K562 (cell line): ENCODE measurements around the gene IRAK2. TPM values are rescaled to one million over a fixed set of nuclear protein-coding genes. Genes with fewer than 3 reads are reported as not detected.

Experiments used
- BCL6 ChIP-seq: fragments of 250-450 bp; sonication (Bioruptor Pico); IDR thresholded peaks from 2 replicates; pipeline ENCODE4 v1.4.0; 2020
- CCAR2 ChIP-seq: fragments of 200-400 bp; formaldehyde crosslinking; IDR thresholded peaks from 2 replicates; pipeline ENCODE4 v1.6.1; 2017; ENCODE audit warnings: mild to moderate bottlenecking, low read depth, low read length
- DMBX1 ChIP-seq: fragments of 250-450 bp; sonication (Bioruptor Pico); IDR thresholded peaks from 2 replicates; pipeline ENCODE4 v1.8.0; 2022; ENCODE audit warnings: inconsistent platforms, mild to moderate bottlenecking, moderate library complexity, borderline replicate concordance
- EP400 ChIP-seq: fragments of 450-650 bp; IDR thresholded peaks from 2 replicates; pipeline ENCODE4 v1.6.1; 2017; ENCODE audit warnings: antibody characterized with exemption, mild to moderate bottlenecking, moderate library complexity
- EZH2 ChIP-seq: IDR thresholded peaks from 2 replicates; pipeline ENCODE4 v1.6.1; 2012; ENCODE audit warnings: low read depth, mild to moderate bottlenecking, inconsistent platforms, low read length, borderline replicate concordance
- ILF3 ChIP-seq: fragments of 450-650 bp; IDR thresholded peaks from 2 replicates; pipeline ENCODE4 v1.6.1; 2018; ENCODE audit warnings: antibody characterized with exemption, mild to moderate bottlenecking, moderate library complexity, borderline replicate concordance
- KAT7 ChIP-seq: sonication (generic); formaldehyde crosslinking; IDR thresholded peaks from 2 replicates; pipeline ENCODE4 v1.8.0; 2022; ENCODE audit warnings: missing genetic modification reagents, mild to moderate bottlenecking, borderline replicate concordance
- TOE1 ChIP-seq, 2 experiments: fragments of 450-650 bp in 1 of 2; sonication (generic) in 1 of 2; formaldehyde crosslinking in 1 of 2; IDR thresholded peaks; 2 replicates each; pipeline versions ENCODE4 v1.7.1 to v1.8.0; 2016 to 2022; ENCODE audit warnings: borderline replicate concordance in 2 of 2, mild to moderate bottlenecking in 2 of 2, antibody characterized with exemption in 1 of 2, inconsistent platforms in 1 of 2, low read depth in 1 of 2, missing genetic modification reagents in 1 of 2, moderate library complexity in 1 of 2
- ZBTB11 ChIP-seq, 3 experiments: fragments of 200-800 bp in 1 of 3; fragments of 250-450 bp in 1 of 3; fragments of 450-650 bp in 1 of 3; sonication (Bioruptor Pico) in 1 of 3; sonication (Bioruptor generic) in 1 of 3; formaldehyde crosslinking in 1 of 3; IDR thresholded peaks; 2 replicates each; pipeline versions ENCODE4 v1.6.1 to v1.8.0; 2016 to 2022; ENCODE audit warnings: mild to moderate bottlenecking in 2 of 3, missing genetic modification characterization in 2 of 3, missing compliant biosample characterization in 1 of 3, moderate library complexity in 1 of 3
- ZBTB17 ChIP-seq: fragments of 450-650 bp; formaldehyde crosslinking; IDR thresholded peaks from 2 replicates; pipeline ENCODE4 v1.4.0; 2020; ENCODE audit warnings: mild to moderate bottlenecking
- ZBTB8A ChIP-seq: fragments of 450-650 bp; IDR thresholded peaks from 2 replicates; pipeline ENCODE4 v1.6.1; 2018; ENCODE audit warnings: mild to moderate bottlenecking, moderate library complexity; ENCODE audit not compliant: partially characterized antibody
- ZNF174 ChIP-seq: fragments of 250-450 bp; sonication (Bioruptor Pico); IDR thresholded peaks from 2 replicates; pipeline ENCODE4 v1.4.0; 2020; ENCODE audit warnings: mild to moderate bottlenecking
- ZNF175 ChIP-seq: fragments of 200-800 bp; sonication (Bioruptor generic); IDR thresholded peaks from 2 replicates; pipeline ENCODE4 v1.6.1; 2016; ENCODE audit warnings: low read depth, mild to moderate bottlenecking, missing genetic modification characterization, missing compliant biosample characterization
- ZNF282 ChIP-seq: sonication (generic); formaldehyde crosslinking; IDR thresholded peaks from 2 replicates; pipeline ENCODE4 v1.8.1; 2023; ENCODE audit warnings: missing genetic modification reagents
- ZNF316 ChIP-seq: fragments of 450-650 bp; IDR thresholded peaks from 2 replicates; pipeline ENCODE4 v1.6.1; 2016
- ZNF436 ChIP-seq: fragments of 250-450, 450-650 bp; sonication (Bioruptor Pico); formaldehyde crosslinking; IDR thresholded peaks from 2 replicates; pipeline ENCODE4 v1.7.0; 2020; ENCODE audit warnings: mild to moderate bottlenecking
- ZNF589 ChIP-seq: fragments of 200-800 bp; sonication (Bioruptor generic); IDR thresholded peaks from 2 replicates; pipeline ENCODE4 v1.6.1; 2016; ENCODE audit warnings: low read depth, missing genetic modification characterization, missing compliant biosample characterization
- ZZZ3 ChIP-seq: fragments of 450-650 bp; IDR thresholded peaks from 2 replicates; pipeline ENCODE4 v1.6.1; 2016; ENCODE audit warnings: antibody characterized with exemption, mild to moderate bottlenecking, moderate library complexity
- polyA plus RNA-seq, 8 experiments: library from polyadenylated mRNA; depleted of rRNA in 4 of 8; stranded (reverse) in 5 of 8; unstranded in 3 of 8; fragments of >200 nt; fragmentation: Nextera tagmentation in 2 of 8; fragmentation: Illumina TruSeq in 1 of 8; extraction: Ambion mirVana in 2 of 8; extraction: Trizol in 1 of 8; gene quantifications; 2 replicates each; pipeline versions ENCODE4 v1.2.1 to v1.2.3, GENCODE V29; 2011 to 2014; ENCODE audit warnings: inconsistent platforms in 1 of 8, missing spikeins in 1 of 8
- total RNA-seq, 7 experiments: library from RNA; depleted of rRNA in 6 of 7; stranded (reverse); fragments of >200 nt in 6 of 7; fragmentation: Illumina TruSeq in 2 of 7; extraction: Trizol in 2 of 7; gene quantifications; 2 replicates each; pipeline versions ENCODE4 v1.2.1 to v1.2.3, GENCODE V29; 2011 to 2021; ENCODE audit warnings: low replicate concordance in 1 of 7
- TF ChIP-seq, protein P1 (sequence below): IDR thresholded peaks from 2 replicates; pipeline ENCODE4 v1.6.1; 2011; ENCODE audit not compliant: insufficient read length; ENCODE audit errors: extremely low read depth
- TF ChIP-seq, protein P2 (sequence below): IDR thresholded peaks from 3 replicates; pipeline ENCODE4 v1.6.1; 2011; ENCODE audit warnings: borderline replicate concordance, mild to moderate bottlenecking; ENCODE audit not compliant: insufficient read length, insufficient read depth

The IRAK2 gene
- total and polyA plus RNA-seq, 9 of the 15 experiments (the other 6 are each of a cell fraction or from before 2014, with no cell fraction given) = 0.42 to 4.4 (median 2.7) TPM

GRCh38 chr3:10248184-10248983 is 83.7 kb downstream of the IRAK2 start, which contains the start of gene TATDN2 (continued):
- TF ChIP-seq TOE1 (IDR thresholded peaks at IDR 0.05; ENCODE audit: borderline replicate concordance) (peak; percentile 10; the same call in 1 of the 2 replicates), TOE1 (CRISPR knock-in tag; IDR thresholded peaks at IDR 0.05; ENCODE audit: borderline replicate concordance, low read depth) (no peak), EP400 (peak; percentile 50; the same call in 1 of the 2 replicates), ZNF436 (CRISPR knock-in tag) (no peak), ZNF175 (CRISPR knock-in tag) (no peak; the same call in 1 of the 2 replicates), ZNF282 (CRISPR knock-in tag) (no peak), ILF3 (0 out of 2 replicates have a peak, but pooled peaks have one; percentile 85), ZNF589 (CRISPR knock-in tag) (no peak), KAT7 (peak; percentile 69; the same call in 1 of the 2 replicates), DMBX1 (peak; percentile 47; the same call in 1 of the 2 replicates), BCL6 (no peak), ZBTB8A (no peak), ZBTB11 (CRISPR knock-in tag; IDR thresholded peaks at IDR 0.05) (no peak; a peak in 1 of 6 replicates), ZNF174 (no peak), ZZZ3 (no peak), ZBTB17 (CRISPR knock-in tag) (peak; percentile 71; the same call in 1 of the 2 replicates), EZH2 (no peak), ZNF316 (no peak), CCAR2 (no peak)
- TF ChIP-seq, protein P1, sequence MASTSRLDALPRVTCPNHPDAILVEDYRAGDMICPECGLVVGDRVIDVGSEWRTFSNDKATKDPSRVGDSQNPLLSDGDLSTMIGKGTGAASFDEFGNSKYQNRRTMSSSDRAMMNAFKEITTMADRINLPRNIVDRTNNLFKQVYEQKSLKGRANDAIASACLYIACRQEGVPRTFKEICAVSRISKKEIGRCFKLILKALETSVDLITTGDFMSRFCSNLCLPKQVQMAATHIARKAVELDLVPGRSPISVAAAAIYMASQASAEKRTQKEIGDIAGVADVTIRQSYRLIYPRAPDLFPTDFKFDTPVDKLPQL = no peak
- TF ChIP-seq, protein P2, sequence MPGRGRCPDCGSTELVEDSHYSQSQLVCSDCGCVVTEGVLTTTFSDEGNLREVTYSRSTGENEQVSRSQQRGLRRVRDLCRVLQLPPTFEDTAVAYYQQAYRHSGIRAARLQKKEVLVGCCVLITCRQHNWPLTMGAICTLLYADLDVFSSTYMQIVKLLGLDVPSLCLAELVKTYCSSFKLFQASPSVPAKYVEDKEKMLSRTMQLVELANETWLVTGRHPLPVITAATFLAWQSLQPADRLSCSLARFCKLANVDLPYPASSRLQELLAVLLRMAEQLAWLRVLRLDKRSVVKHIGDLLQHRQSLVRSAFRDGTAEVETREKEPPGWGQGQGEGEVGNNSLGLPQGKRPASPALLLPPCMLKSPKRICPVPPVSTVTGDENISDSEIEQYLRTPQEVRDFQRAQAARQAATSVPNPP = no peak
